Left lung (tissue), 10 donors: ENCODE results near the gene MLNR. TPM values are rescaled to one million over a fixed set of nuclear protein-coding genes. Genes with fewer than 3 reads are reported as not detected.

Experiments
- ATAC-seq: fragments of 200-7000 bp; cut with Tn5 transposase; one replicate; pipeline ENCODE4 v1.9.1; 2020; ENCODE audit warnings: moderate library complexity
- DNase-seq, 4 donors: peaks; one replicate each; pipeline ENCODE4 v3.0.0-alpha.2; 2013 to 2020
- H3K27ac ChIP-seq, 2 donors: fragments of 200-600 bp; sonication (generic) in 1 of 2; one replicate each; pipeline versions ENCODE4 v1.5.0 to v1.8.0; 2020 to 2021
- H3K27me3 ChIP-seq, 2 donors: fragments of 200-600 bp; sonication (generic) in 1 of 2; one replicate each; pipeline versions ENCODE4 v1.5.0 to v1.8.0; 2020 to 2021
- H3K36me3 ChIP-seq, 2 donors: fragments of 200-600 bp; sonication (generic) in 1 of 2; one replicate each; pipeline versions ENCODE4 v1.5.0 to v1.8.0; 2020 to 2021
- H3K4me1 ChIP-seq, 2 donors: fragments of 200-600 bp; one replicate each; pipeline ENCODE4 v1.8.0; 2021
- H3K4me3 ChIP-seq, 2 donors: fragments of 200-600 bp; sonication (generic) in 1 of 2; one replicate each; pipeline versions ENCODE4 v1.5.0 to v1.8.0; 2020 to 2021; ENCODE audit warnings: mild to moderate bottlenecking in 1 of 2
- H3K9me3 ChIP-seq, 2 donors: fragments of 200-600 bp; sonication (generic) in 1 of 2; one replicate each; pipeline versions ENCODE4 v1.5.0 to v1.8.0; 2020 to 2021
- CTCF ChIP-seq, 2 donors: fragments of 200-600 bp; sonication (generic) in 1 of 2; IDR thresholded peaks; one replicate each; pipeline versions ENCODE4 v1.5.0 to v1.8.0; 2021; ENCODE audit warnings: antibody characterized with exemption in 2 of 2
- intact Hi-C, 2 donors: fragments of 100-400 bp; cut with DNase I; formaldehyde crosslinking; loops; one replicate each; pipeline versions ENCODE4 v1.11.2 to v1.14.2; 2022
- polyA plus RNA-seq, 6 donors: library from polyadenylated mRNA; unstranded; fragments of 120-200 nt; gene quantifications; one replicate each; pipeline ENCODE4 v1.2.1, GENCODE V29; 2013; ENCODE audit not compliant: insufficient read length in 6 of 6
- total RNA-seq, 2 donors: library from RNA; stranded (reverse); fragmentation: NEBNext Ultra II Directional; extraction: Animal tissue kit (Norgen Biotek cat#: 25700); gene quantifications; one replicate each; pipeline ENCODE4 v1.2.1, GENCODE V29; 2021
- donor health status: DM: no; HTN: yes; CAD: no.
- donor health status: DM: no; HTN: no; CAD: no.

MLNR gene
- total and polyA plus RNA-seq, 8 donors = 0.13 to 0.31 (median 0.17) TPM; not detected in 3

- no peak for TF ChIP-seq CTCF (IDR thresholded peaks at IDR 0.05)
- peak in 2 of 4 donors; percentile 19 to 35 for DNase-seq
- H3K9me3 ChIP-seq = no peaks in the 10 kb centered on the region
- no peak overlapping the region for H3K4me3 ChIP-seq
- peaks cover 7 to 12% of the 10 kb centered on the region in 2 donors for H3K4me1 ChIP-seq
- H3K27me3 ChIP-seq = peaks cover 21 to 30% of the 10 kb centered on the region in 2 donors
- intact Hi-C loops = no loop called here
- no peak overlapping the region for H3K27ac ChIP-seq
- ATAC-seq = peak; percentile 88
- no peaks in the 10 kb centered on the region for H3K36me3 ChIP-seq
These were observed 5.3 kb downstream of the MLNR start for GRCh38 chr13:49225223-49226042.

- ATAC-seq (no peak), DNase-seq (no peak)
- H3K4me3 ChIP-seq = no peak overlapping the region
- intact Hi-C loops = no loop called here
- no peaks in the 10 kb centered on the region for H3K9me3 ChIP-seq
- H3K4me1 ChIP-seq = peaks cover 0 to under 1% of the 10 kb centered on the region in 2 donors
- H3K36me3 ChIP-seq = no peaks in the 10 kb centered on the region
- H3K27me3 ChIP-seq = peaks cover 9 to 18% of the 10 kb centered on the region in 2 donors
- TF ChIP-seq CTCF (IDR thresholded peaks at IDR 0.05) = no peak
- H3K27ac ChIP-seq = no peak overlapping the region
These were observed 6.5 kb downstream of the MLNR start for GRCh38 chr13:49226613-49227012.

GRCh38 chr13:49234741-49235140, 14.6 kb downstream of the MLNR start:
- intact Hi-C loops = no loop called here
- TF ChIP-seq CTCF (IDR thresholded peaks at IDR 0.05) = no peak
- no peaks in the 10 kb centered on the region for H3K27me3 ChIP-seq
- ATAC-seq = no peak
- no peak overlapping the region for H3K27ac ChIP-seq
- H3K4me3 ChIP-seq = no peak overlapping the region
- no peaks in the 10 kb centered on the region for H3K36me3 ChIP-seq
- no peak for DNase-seq
- H3K4me1 ChIP-seq = no peaks in the 10 kb centered on the region
- H3K9me3 ChIP-seq = no peaks in the 10 kb centered on the region

GRCh38 chr13:49235856-49236431, 15.8 kb downstream of the MLNR start:
- DNase-seq = no peak
- no peaks in the 10 kb centered on the region for H3K36me3 ChIP-seq
- H3K27ac ChIP-seq = no peak overlapping the region
- H3K4me1 ChIP-seq = no peaks in the 10 kb centered on the region
- ATAC-seq = no peak
- intact Hi-C loops = no loop called here
- no peak for TF ChIP-seq CTCF (IDR thresholded peaks at IDR 0.05)
- no peaks in the 10 kb centered on the region for H3K9me3 ChIP-seq
- no peaks in the 10 kb centered on the region for H3K27me3 ChIP-seq
- H3K4me3 ChIP-seq = no peak overlapping the region

- intact Hi-C loops = no loop called here
- no peaks in the 10 kb centered on the region for H3K4me1 ChIP-seq
- peaks cover 0 to 4% of the 10 kb centered on the region in 2 donors for H3K9me3 ChIP-seq
- DNase-seq (no peak), ATAC-seq (no peak)
- no peaks in the 10 kb centered on the region for H3K27me3 ChIP-seq
- H3K27ac ChIP-seq = no peak overlapping the region
- no peak for TF ChIP-seq CTCF (IDR thresholded peaks at IDR 0.05)
- H3K36me3 ChIP-seq = no peaks in the 10 kb centered on the region
- no peak overlapping the region for H3K4me3 ChIP-seq
These were observed 18.5 kb downstream of the MLNR start for GRCh38 chr13:49238621-49239020.
